GM12864 (cell line): ENCODE results near the gene ZNF516.

Source experiments
- DNase-seq: peaks from one replicate; pipeline ENCODE4 v3.0.0-alpha.2; 2011; ENCODE audit warnings: low read depth
- H3K4me3 ChIP-seq: 2 replicates; pipeline ENCODE4 v1.5.1; 2011; ENCODE audit warnings: mild to moderate bottlenecking, low read depth, low read length, control low read depth
- CTCF ChIP-seq: IDR thresholded peaks from 2 replicates; pipeline ENCODE4 v1.5.1; 2011; ENCODE audit warnings: low read depth, mild to moderate bottlenecking, moderate library complexity, low read length, control low read depth, inconsistent platforms; ENCODE audit errors: missing control alignments

Gene ZNF516

DNA sequence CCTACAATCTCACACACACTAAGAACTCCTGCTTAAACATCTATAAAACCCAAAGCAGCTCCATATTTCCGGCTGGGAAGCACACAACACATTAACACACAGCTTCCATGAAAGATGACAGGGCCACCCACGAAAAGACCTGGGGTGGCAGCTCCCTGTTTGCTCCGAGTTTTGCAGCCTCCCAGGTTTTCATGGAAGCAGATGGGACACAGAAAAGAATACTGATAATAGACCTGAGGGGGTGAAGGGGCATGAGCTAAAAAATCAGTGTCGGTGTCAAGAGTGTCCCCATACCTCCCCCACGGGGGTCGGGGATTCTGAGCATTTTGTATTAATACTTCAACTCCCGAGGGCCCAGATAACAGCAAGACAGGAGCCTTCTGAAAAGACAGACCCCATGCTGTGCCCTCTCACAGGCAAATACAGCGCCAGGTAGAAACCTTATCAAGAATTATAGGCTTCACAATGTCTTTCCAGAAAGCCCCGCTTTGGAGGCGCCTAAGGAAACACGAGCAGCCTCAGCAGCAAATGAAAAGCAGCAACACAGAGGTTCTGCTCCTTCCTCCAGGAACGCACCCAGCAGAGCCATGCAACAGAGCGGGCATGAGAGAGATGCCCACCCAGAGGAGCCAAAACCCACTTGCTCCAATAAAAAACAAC, 50.5 kb downstream of the ZNF516 start:
- no peak overlapping the region for H3K4me3 ChIP-seq
- DNase-seq = no peak
- no peak for TF ChIP-seq CTCF

GRCh38 chr18:76443519-76444445, 51.3 kb downstream of the ZNF516 start:
- no peak overlapping the region for H3K4me3 ChIP-seq
- no peak for TF ChIP-seq CTCF
- no peak for DNase-seq

GRCh38 chr18:76442413-76443171, 52.5 kb downstream of the ZNF516 start:
- no peak for TF ChIP-seq CTCF
- no peak overlapping the region for H3K4me3 ChIP-seq
- DNase-seq = no peak

- no peak overlapping the region for H3K4me3 ChIP-seq
- TF ChIP-seq CTCF = no peak
- DNase-seq = no peak
Measured at GRCh38 chr18:76441668-76442412, 53.2 kb downstream of the ZNF516 start.

DNA sequence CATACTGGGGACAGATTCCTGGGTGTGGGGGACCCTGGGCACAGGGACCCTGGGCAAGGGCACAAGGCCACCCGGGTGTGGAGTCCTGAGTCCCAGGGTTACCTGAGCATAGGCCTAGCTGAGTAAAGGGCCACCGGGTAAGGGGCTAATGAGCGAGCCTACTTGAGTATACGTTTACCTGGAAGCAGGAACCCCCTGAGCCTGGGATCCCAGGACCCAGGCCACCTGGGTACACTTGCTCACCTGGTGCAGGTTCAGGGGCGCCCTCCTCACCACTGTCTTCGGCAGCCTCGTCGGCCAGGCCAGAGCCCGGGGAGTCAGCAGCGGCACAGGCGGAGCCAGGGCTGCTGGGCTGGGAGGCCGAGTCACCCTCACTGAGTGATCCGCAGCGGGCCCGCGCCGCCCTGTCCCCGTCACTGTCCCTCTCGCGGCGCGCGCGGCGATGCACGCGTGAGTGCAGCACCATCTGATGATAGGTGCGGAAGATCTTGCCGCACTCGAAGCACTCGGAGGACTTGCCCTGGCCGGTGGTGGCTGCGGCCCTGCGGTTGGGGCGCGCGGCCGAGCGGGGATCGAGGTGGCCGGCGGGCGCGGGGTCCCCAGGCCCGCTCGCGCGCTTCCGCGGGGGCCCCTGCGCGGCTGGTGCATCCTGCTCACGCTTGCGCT, 53.9 kb downstream of the ZNF516 start:
- H3K4me3 ChIP-seq = no peak overlapping the region
- DNase-seq = no peak
- TF ChIP-seq CTCF = no peak

DNA sequence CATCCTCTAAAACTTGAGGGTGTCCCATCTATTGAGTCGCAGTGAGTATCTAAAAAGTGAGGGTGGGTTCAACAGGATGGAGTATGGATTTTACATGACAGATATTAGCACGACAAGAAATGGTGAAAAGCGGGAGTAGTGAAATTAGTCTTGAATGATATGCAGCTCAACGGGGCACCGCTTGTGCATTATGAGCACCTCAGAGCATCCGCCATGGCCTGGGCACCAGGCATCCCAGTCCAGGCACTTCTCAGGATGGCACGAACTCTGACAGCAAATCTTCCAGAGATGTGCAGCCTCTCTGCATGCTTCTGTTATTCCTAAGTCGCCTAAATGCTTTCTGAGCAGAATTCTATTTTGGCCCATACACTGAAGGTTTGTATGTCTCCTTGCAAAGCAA, 57.1 kb downstream of the ZNF516 start:
- no peak for TF ChIP-seq CTCF
- no peak for DNase-seq
- no peak overlapping the region for H3K4me3 ChIP-seq
